GM12878 (cell line): Measurements from ENCODE around the gene ELAVL2. TPM values are rescaled to one million over a fixed set of nuclear protein-coding genes. Genes with fewer than 3 reads are reported as not detected.

Experiments used
- ATAC-seq: fragments of 200-7000 bp; cut with Tn5 transposase; 3 replicates; pipeline ENCODE4 v1.9.1; 2020; ENCODE audit warnings: mild to moderate bottlenecking, moderate library complexity
- BruUV-seq: library from RNA; stranded (reverse); fragments of 400-500 nt; replicated peaks from 2 replicates; lab custom pipeline; 2021; lab: Mats Ljungman, UMichigan
- CTCF ChIA-PET: fragments of 300-600 bp; sonication (Branson Sonifier 250); formaldehyde crosslinking; extraction: SDS; loops from one replicate; lab custom pipeline; 2021; ENCODE audit warnings: inconsistent platforms; lab: Yijun Ruan, JAX
- POLR2A ChIA-PET: fragments of 350-600 bp; formaldehyde crosslinking; extraction: SDS; loops from one replicate; lab custom pipeline; 2021; ENCODE audit warnings: inconsistent platforms; lab: Charles Lee
- RAD21 ChIA-PET: fragments of 300-600 bp; sonication (Branson Sonifier 250); formaldehyde crosslinking; loops from one replicate; lab custom pipeline; 2023; ENCODE audit warnings: antibody characterized with exemption; ENCODE audit not compliant: unreplicated experiment; lab: Charles Lee
- SMC1A ChIA-PET: fragments of 300-600 bp; sonication (Branson Sonifier 250); formaldehyde crosslinking; loops from one replicate; lab custom pipeline; 2023; ENCODE audit not compliant: unreplicated experiment, uncharacterized antibody; lab: Charles Lee
- DNase-seq: peaks from one replicate; pipeline ENCODE4 v3.0.0-alpha.2; 2011; ENCODE audit warnings: low read depth, low spot score
- FAIRE-seq: peaks from 3 replicates; lab custom pipeline; 2011; peaks lifted over from hg19 to GRCh38; lab: Jason Lieb, UNC
- H2AFZ ChIP-seq: 2 replicates; pipeline ENCODE4 v1.6.0; 2011; ENCODE audit warnings: low read depth, low read length, control low read depth; ENCODE audit not compliant: control insufficient read depth
- H3K27ac ChIP-seq: 2 replicates; pipeline ENCODE4 v1.5.1; 2011; ENCODE audit warnings: control low read depth; ENCODE audit not compliant: control insufficient read depth, insufficient read depth
- H3K27me3 ChIP-seq, 2 experiments: replicated peaks in 1 of 2; 2 replicates each; pipeline versions ENCODE4 v1.6.0 to v1.6.1; 2011; ENCODE audit warnings: low read length in 1 of 2; ENCODE audit not compliant: control insufficient read depth in 2 of 2, insufficient read depth in 2 of 2
- H3K36me3 ChIP-seq, 2 experiments: 2 replicates each; pipeline ENCODE4 v1.5.1; 2011; ENCODE audit warnings: low read length in 1 of 2; ENCODE audit not compliant: control insufficient read depth in 2 of 2, insufficient read depth in 2 of 2
- H3K4me1 ChIP-seq: 2 replicates; pipeline ENCODE4 v1.6.1; 2011; ENCODE audit warnings: mild to moderate bottlenecking, low read length, moderate library complexity, mixed read lengths; ENCODE audit not compliant: control insufficient read depth, insufficient read depth
- H3K4me2 ChIP-seq: 2 replicates; pipeline ENCODE4 v1.6.0; 2011; ENCODE audit warnings: control low read depth; ENCODE audit not compliant: control insufficient read depth, insufficient read depth
- H3K4me3 ChIP-seq: fragments of 200-600 bp; sonication (generic); 2 replicates; pipeline ENCODE4 v1.5.1; 2016
- H3K79me2 ChIP-seq: 2 replicates; pipeline ENCODE4 v1.6.0; 2011; ENCODE audit warnings: low read length; ENCODE audit not compliant: control insufficient read depth, insufficient read depth
- H3K9ac ChIP-seq: 2 replicates; pipeline ENCODE4 v1.8.0; 2011; ENCODE audit warnings: low read length, control low read depth, mixed read lengths; ENCODE audit not compliant: control insufficient read depth, insufficient read depth
- H3K9me3 ChIP-seq: replicated peaks from 3 replicates; pipeline ENCODE4 v1.5.1; 2011; ENCODE audit warnings: mild to moderate bottlenecking, low read length; ENCODE audit not compliant: control insufficient read depth, insufficient read depth
- H4K20me1 ChIP-seq: 2 replicates; pipeline ENCODE4 v1.6.0; 2011; ENCODE audit not compliant: control insufficient read depth, insufficient read depth
- BHLHE40 ChIP-seq, 2 experiments: fragments of 450-650 bp in 1 of 2; IDR thresholded peaks; 2 replicates each; pipeline ENCODE4 v1.6.1; 2011 to 2017; ENCODE audit warnings: low read depth in 2 of 2, borderline replicate concordance in 1 of 2, improper control_type of control experiment in 1 of 2, low read length in 1 of 2, mild to moderate bottlenecking in 1 of 2
- CBX3 ChIP-seq: fragments of 200-600 bp; sonication (generic); IDR thresholded peaks from 2 replicates; pipeline ENCODE4 v1.6.1; 2016; ENCODE audit warnings: low read depth, borderline replicate concordance
- CHD4 ChIP-seq: fragments of 200-600 bp; sonication (generic); IDR thresholded peaks from 2 replicates; pipeline ENCODE4 v1.6.1; 2016; ENCODE audit warnings: mild to moderate bottlenecking
- IRF3 ChIP-seq: fragments of 450-650 bp; IDR thresholded peaks from 2 replicates; pipeline ENCODE4 v1.6.1; 2014; ENCODE audit warnings: mild to moderate bottlenecking
- PKNOX1 ChIP-seq: fragments of 450-650 bp; IDR thresholded peaks from 2 replicates; pipeline ENCODE4 v1.6.1; 2016; ENCODE audit warnings: mild to moderate bottlenecking
- RBBP5 ChIP-seq: fragments of 200-600 bp; sonication (generic); conservative IDR thresholded peaks from 2 replicates; pipeline ENCODE4 v1.6.1; 2016
- WGBS: methylation state at CpG from one replicate; pipeline ENCODE4 v1.1.6; 2016; ENCODE audit warnings: low lambda C conversion rate; ENCODE audit not compliant: insufficient replicate concordance, insufficient coverage; ENCODE audit errors: missing lambda C conversion rate; 5-methylcytosine and 5-hydroxymethylcytosine counted together
- in situ Hi-C: fragments of 300-500 bp; cut with MboI; formaldehyde crosslinking; loops from 9 replicates; pipeline ENCODE4 v1.14.3; 2018; ENCODE audit warnings: mixed read lengths
- intact Hi-C: fragments of 100-400 bp; cut with micrococcal nuclease; formaldehyde crosslinking; loops from one replicate; pipeline ENCODE4 v1.14.2; 2022; ENCODE audit not compliant: unreplicated experiment
- polyA plus RNA-seq, 11 experiments: library from polyadenylated mRNA; depleted of rRNA in 4 of 11; unstranded in 6 of 11; stranded (reverse) in 5 of 11; fragments of >200 nt; fragmentation: Nextera tagmentation in 4 of 11; fragmentation: Illumina TruSeq in 1 of 11; extraction: Ambion mirVana in 4 of 11; extraction: Trizol in 1 of 11; gene quantifications; 1 replicate in 1 of 11; 2 replicates in 10 of 11; pipeline versions ENCODE4 v1.2.1 to v1.2.3, GENCODE V29; 2011 to 2016; ENCODE audit warnings: inconsistent platforms in 2 of 11, missing spikeins in 2 of 11, low read depth in 1 of 11
- total RNA-seq, 4 experiments: library from RNA; depleted of rRNA in 3 of 4; stranded (reverse); fragments of >200 nt in 3 of 4; fragmentation: Illumina TruSeq in 1 of 4; extraction: Trizol in 1 of 4; gene quantifications; 2 replicates each; pipeline versions ENCODE4 v1.2.1 to v1.2.3, GENCODE V29; 2013 to 2021
- TF ChIP-seq, protein P1 (sequence below): IDR thresholded peaks from 2 replicates; pipeline ENCODE4 v1.6.1; 2012; ENCODE audit warnings: low read depth, low read length, improper control_type of control experiment
- TF ChIP-seq, protein P2 (sequence below): IDR thresholded peaks from 2 replicates; pipeline ENCODE4 v1.6.1; 2011; ENCODE audit warnings: borderline replicate concordance, low read depth, mild to moderate bottlenecking, moderate library complexity, low read length; ENCODE audit not compliant: insufficient read depth, poor library complexity, severe bottlenecking

The ELAVL2 gene
- total and polyA plus RNA-seq, 10 of the 15 experiments (the other 5 are each of a cell fraction or from before 2014, with no cell fraction given) = 0.24 to 2.6 (median 0.76) TPM

GRCh38 chr9:23841304-23841703, 15.3 kb upstream of the ELAVL2 start:
- no peaks in the 10 kb centered on the region for H3K4me1 ChIP-seq
- ATAC-seq (peak; percentile 74), FAIRE-seq (no peak), DNase-seq (no peak)
- in situ Hi-C loops = no loop called here
- no peaks in the 10 kb centered on the region for H4K20me1 ChIP-seq
- no peaks in the 10 kb centered on the region for H3K36me3 ChIP-seq
- CTCF ChIA-PET = no interaction called here
- SMC1A ChIA-PET = interaction anchor here (0.6 to 1.4 kb wide), 7 partner anchors 8 to 191 kb away, joined by 3 to 4 read pairs (median 3); partner anchors contain the start of gene ELAVL2
- no peak overlapping the region for H3K27ac ChIP-seq
- BruUV-seq = no TSS peak
- H3K79me2 ChIP-seq = no peaks in the 10 kb centered on the region
- H3K4me3 ChIP-seq = no peak overlapping the region
- H3K4me2 ChIP-seq = no peak overlapping the region
- H3K9me3 ChIP-seq = no peaks in the 10 kb centered on the region
- intact Hi-C loops = loop anchor here (5.0 kb wide), 1 partner anchor 196 kb away; no protein-coding TSS in a partner anchor
- POLR2A ChIA-PET = no interaction called here
- TF ChIP-seq RBBP5 (no peak), BHLHE40 (IDR thresholded peaks at IDR 0.05; ENCODE audit: borderline replicate concordance in 1 of 2, low read depth in 2 of 2, low read length in 1 of 2) (no peak), PKNOX1 (no peak), CHD4 (no peak), CBX3 (no peak), IRF3 (no peak)
- TF ChIP-seq, protein P1, sequence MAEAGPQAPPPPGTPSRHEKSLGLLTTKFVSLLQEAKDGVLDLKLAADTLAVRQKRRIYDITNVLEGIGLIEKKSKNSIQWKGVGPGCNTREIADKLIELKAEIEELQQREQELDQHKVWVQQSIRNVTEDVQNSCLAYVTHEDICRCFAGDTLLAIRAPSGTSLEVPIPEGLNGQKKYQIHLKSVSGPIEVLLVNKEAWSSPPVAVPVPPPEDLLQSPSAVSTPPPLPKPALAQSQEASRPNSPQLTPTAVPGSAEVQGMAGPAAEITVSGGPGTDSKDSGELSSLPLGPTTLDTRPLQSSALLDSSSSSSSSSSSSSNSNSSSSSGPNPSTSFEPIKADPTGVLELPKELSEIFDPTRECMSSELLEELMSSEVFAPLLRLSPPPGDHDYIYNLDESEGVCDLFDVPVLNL = no peak
- TF ChIP-seq, protein P2, sequence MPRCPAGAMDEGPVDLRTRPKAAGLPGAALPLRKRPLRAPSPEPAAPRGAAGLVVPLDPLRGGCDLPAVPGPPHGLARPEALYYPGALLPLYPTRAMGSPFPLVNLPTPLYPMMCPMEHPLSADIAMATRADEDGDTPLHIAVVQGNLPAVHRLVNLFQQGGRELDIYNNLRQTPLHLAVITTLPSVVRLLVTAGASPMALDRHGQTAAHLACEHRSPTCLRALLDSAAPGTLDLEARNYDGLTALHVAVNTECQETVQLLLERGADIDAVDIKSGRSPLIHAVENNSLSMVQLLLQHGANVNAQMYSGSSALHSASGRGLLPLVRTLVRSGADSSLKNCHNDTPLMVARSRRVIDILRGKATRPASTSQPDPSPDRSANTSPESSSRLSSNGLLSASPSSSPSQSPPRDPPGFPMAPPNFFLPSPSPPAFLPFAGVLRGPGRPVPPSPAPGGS = no peak
- no peak overlapping the region for H2AFZ ChIP-seq
- RAD21 ChIA-PET = interaction anchor here (1.2 to 2.1 kb wide), 3 partner anchors 17 to 90 kb away, joined by 3 to 6 read pairs (median 6); no protein-coding TSS in a partner anchor
- H3K9ac ChIP-seq = no peak overlapping the region
- WGBS = 30% methylated on average over 2 of the region's 2 CpGs
- H3K27me3 ChIP-seq = no peaks in the 10 kb centered on the region
